ENCODE measurements around the gene COQ6.
"Not testable (repeated sequence)": the region's sequence is repeated elsewhere in the genome, so short reads cannot be mapped to it uniquely, and the experiment has no call there.

COQ6 gene

GRCh38 chr14:73976125-73976524, 26.0 kb downstream of the COQ6 start:
- no peak for DNase-seq (ENCODE audit: extremely low read depth in 1 of 2, low read depth in 1 of 2)

GRCh38 chr14:73977896-73978295, 27.8 kb downstream of the COQ6 start:
- no peak for DNase-seq (ENCODE audit: extremely low read depth in 1 of 2, low read depth in 1 of 2)

GRCh38 chr14:73988065-73988464, 38.0 kb downstream of the COQ6 start:
- no peak for DNase-seq (ENCODE audit: extremely low read depth in 1 of 2, low read depth in 1 of 2)

GRCh38 chr14:73988656-73989055, 38.6 kb downstream of the COQ6 start:
- DNase-seq (ENCODE audit: extremely low read depth in 1 of 2, low read depth in 1 of 2) = not testable (repeated sequence)

- DNase-seq (ENCODE audit: extremely low read depth in 1 of 2, low read depth in 1 of 2) = no peak
These were observed 41.0 kb downstream of the COQ6 start for GRCh38 chr14:73991092-73991491.

GRCh38 chr14:73994926-73995325, 44.8 kb downstream of the COQ6 start:
- not testable (repeated sequence) for DNase-seq (ENCODE audit: extremely low read depth in 1 of 2, low read depth in 1 of 2)

GRCh38 chr14:73995977-73996378, 45.9 kb downstream of the COQ6 start:
- no peak for DNase-seq (ENCODE audit: extremely low read depth in 1 of 2, low read depth in 1 of 2)

GRCh38 chr14:73996731-73997107, 46.6 kb downstream of the COQ6 start:
- DNase-seq (ENCODE audit: extremely low read depth in 1 of 2, low read depth in 1 of 2) = no peak

- no peak for DNase-seq (ENCODE audit: extremely low read depth in 1 of 2, low read depth in 1 of 2)
These were observed 47.2 kb downstream of the COQ6 start for GRCh38 chr14:73997108-73997943.

GRCh38 chr14:73997944-73998447, 47.9 kb downstream of the COQ6 start:
- no peak for DNase-seq (ENCODE audit: extremely low read depth in 1 of 2, low read depth in 1 of 2)

GRCh38 chr14:73998726-73999125, 48.6 kb downstream of the COQ6 start:
- no peak for DNase-seq (ENCODE audit: extremely low read depth in 1 of 2, low read depth in 1 of 2)

- not testable (repeated sequence) for DNase-seq (ENCODE audit: extremely low read depth in 1 of 2, low read depth in 1 of 2)
These were observed 55.6 kb downstream of the COQ6 start for GRCh38 chr14:74005664-74006063.

- DNase-seq (ENCODE audit: extremely low read depth in 1 of 2, low read depth in 1 of 2) = no peak
These were observed 58.9 kb downstream of the COQ6 start for GRCh38 chr14:74008843-74009499.

All from activated CD8-positive, alpha-beta memory T cell treated with anti-CD3 and anti-CD28 coated beads for 1 hour (primary cell).